Activated naive CD8-positive, alpha-beta T cell treated with anti-CD3 and anti-CD28 coated beads, Interleukin-2, amount 50 U/mL, for 24 hours (primary cell): ENCODE measurements around the gene HPCA.

Source experiments
- ATAC-seq: fragments of 150-1000 bp; cut with Tn5 transposase; one replicate; pipeline ENCODE4 v1.10.0; 2021
- DNase-seq: peaks from one replicate; pipeline ENCODE4 v3.0.0; 2021
- H3K27ac Mint-ChIP-seq: one replicate; pipeline ENCODE4 v1.8.0; 2021; ENCODE audit warnings: mild to moderate bottlenecking, mixed read lengths
- H3K27me3 Mint-ChIP-seq: one replicate; pipeline ENCODE4 v1.8.0; 2021; ENCODE audit warnings: mixed read lengths
- H3K36me3 Mint-ChIP-seq: one replicate; pipeline ENCODE4 v1.8.0; 2021; ENCODE audit warnings: low read depth, mixed read lengths
- H3K4me1 Mint-ChIP-seq: one replicate; pipeline ENCODE4 v1.8.0; 2021; ENCODE audit warnings: mixed read lengths
- H3K4me3 Mint-ChIP-seq: one replicate; pipeline ENCODE4 v1.8.0; 2021; ENCODE audit warnings: mild to moderate bottlenecking, moderate library complexity, mixed read lengths
- H3K9me3 Mint-ChIP-seq: one replicate; pipeline ENCODE4 v1.8.0; 2021; ENCODE audit warnings: mixed read lengths

HPCA gene

DNA sequence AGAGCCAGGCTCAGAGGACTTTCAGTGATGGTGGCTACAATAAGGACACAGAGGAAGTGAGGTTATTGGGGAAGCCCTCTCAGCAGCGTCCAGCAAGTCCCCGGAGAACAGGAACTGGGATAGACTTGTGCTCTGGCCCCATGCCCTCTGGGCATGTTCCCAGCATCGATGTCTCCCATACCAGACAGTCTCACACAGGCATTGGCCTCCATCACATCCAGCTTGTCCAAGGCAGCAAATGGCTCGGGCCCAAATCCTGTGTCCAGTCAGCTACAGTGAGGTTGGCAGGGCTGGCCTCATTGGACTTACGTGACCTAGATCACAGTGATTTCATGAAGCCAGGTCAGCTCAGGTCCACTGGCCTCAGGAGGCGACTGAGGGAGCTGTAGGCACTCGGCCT lies 34.5 kb downstream of the HPCA start:
- Mint-ChIP-seq H3K9me3 (no peaks in the 10 kb centered on the region), H3K27ac (no peak overlapping the region)
- DNase-seq: no peak

GRCh38 chr1:32924881-32925344 lies 38.6 kb downstream of the HPCA start:
- H3K27me3 Mint-ChIP-seq: peaks cover 64% of the 10 kb centered on the region
- H3K27ac Mint-ChIP-seq: no peak overlapping the region
- DNase-seq (peak; percentile 22), ATAC-seq (peak; percentile 54)
- peak overlapping the region; percentile 18 for H3K4me3 Mint-ChIP-seq
- peaks cover 11% of the 10 kb centered on the region for H3K4me1 Mint-ChIP-seq
- no peaks in the 10 kb centered on the region for H3K36me3 Mint-ChIP-seq
- no peaks in the 10 kb centered on the region for H3K9me3 Mint-ChIP-seq

More for the DNA sequence above, 34.5 kb downstream of the HPCA start:
- H3K4me1 Mint-ChIP-seq: peaks cover 17% of the 10 kb centered on the region
- no peak for ATAC-seq
- H3K4me3 Mint-ChIP-seq: no peak overlapping the region
- H3K27me3 Mint-ChIP-seq: peaks cover 68% of the 10 kb centered on the region
- no peaks in the 10 kb centered on the region for H3K36me3 Mint-ChIP-seq

- DNase-seq (peak; percentile 23), ATAC-seq (peak; percentile 49)
- peak overlapping the region; percentile 18 for H3K4me3 Mint-ChIP-seq
- peaks cover 11% of the 10 kb centered on the region for H3K4me1 Mint-ChIP-seq
- H3K36me3 Mint-ChIP-seq: no peaks in the 10 kb centered on the region
- no peak overlapping the region for H3K27ac Mint-ChIP-seq
- H3K27me3 Mint-ChIP-seq: peaks cover 59% of the 10 kb centered on the region
- no peaks in the 10 kb centered on the region for H3K9me3 Mint-ChIP-seq
Observed at GRCh38 chr1:32925403-32926162, 39.3 kb downstream of the HPCA start.

- H3K4me3 Mint-ChIP-seq: no peak overlapping the region
- H3K27me3 Mint-ChIP-seq: peaks cover 55% of the 10 kb centered on the region
- no peak overlapping the region for H3K27ac Mint-ChIP-seq
- peaks cover 11% of the 10 kb centered on the region for H3K4me1 Mint-ChIP-seq
- no peaks in the 10 kb centered on the region for H3K36me3 Mint-ChIP-seq
- DNase-seq (no peak), ATAC-seq (no peak)
- H3K9me3 Mint-ChIP-seq: no peaks in the 10 kb centered on the region
Observed at GRCh38 chr1:32926562-32926961, 40.3 kb downstream of the HPCA start.

- DNase-seq (no peak), ATAC-seq (no peak)
- no peak overlapping the region for H3K27ac Mint-ChIP-seq
- peaks cover 11% of the 10 kb centered on the region for H3K4me1 Mint-ChIP-seq
- H3K36me3 Mint-ChIP-seq: no peaks in the 10 kb centered on the region
- no peak overlapping the region for H3K4me3 Mint-ChIP-seq
- H3K9me3 Mint-ChIP-seq: no peaks in the 10 kb centered on the region
- peaks cover 47% of the 10 kb centered on the region for H3K27me3 Mint-ChIP-seq
Observed at GRCh38 chr1:32927441-32927840, 41.1 kb downstream of the HPCA start.

DNA sequence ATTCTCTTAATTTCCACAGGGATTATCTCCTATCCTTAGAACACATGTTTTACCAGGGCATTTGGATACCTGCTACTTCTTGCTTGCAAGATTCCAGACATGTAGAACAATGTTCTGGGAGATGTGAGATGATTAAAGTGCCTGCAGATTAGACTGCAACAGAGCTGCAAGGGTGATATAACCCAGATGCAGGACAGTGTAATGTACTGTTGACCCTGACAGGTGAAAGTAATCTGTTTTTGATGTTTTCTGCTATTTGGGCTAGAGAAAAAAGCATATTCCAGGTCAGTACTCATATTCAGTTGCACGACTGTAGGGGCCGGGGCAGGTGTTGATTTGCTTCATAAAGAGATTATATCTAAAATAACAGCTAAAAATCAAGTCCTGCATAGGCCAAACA lies 42.0 kb downstream of the HPCA start:
- Mint-ChIP-seq H3K27ac (no peak overlapping the region), H3K27me3 (peaks cover 40% of the 10 kb centered on the region), H3K36me3 (no peaks in the 10 kb centered on the region), H3K4me3 (no peak overlapping the region), H3K4me1 (peaks cover 11% of the 10 kb centered on the region), H3K9me3 (no peaks in the 10 kb centered on the region)
- ATAC-seq: no peak
- DNase-seq: no peak

- Mint-ChIP-seq H3K4me1 (peaks cover 11% of the 10 kb centered on the region), H3K27me3 (peaks cover 35% of the 10 kb centered on the region), H3K4me3 (no peak overlapping the region), H3K36me3 (no peaks in the 10 kb centered on the region), H3K27ac (no peak overlapping the region), H3K9me3 (no peaks in the 10 kb centered on the region)
- DNase-seq (no peak), ATAC-seq (no peak)
Observed at GRCh38 chr1:32928715-32929114, 42.4 kb downstream of the HPCA start.

DNA sequence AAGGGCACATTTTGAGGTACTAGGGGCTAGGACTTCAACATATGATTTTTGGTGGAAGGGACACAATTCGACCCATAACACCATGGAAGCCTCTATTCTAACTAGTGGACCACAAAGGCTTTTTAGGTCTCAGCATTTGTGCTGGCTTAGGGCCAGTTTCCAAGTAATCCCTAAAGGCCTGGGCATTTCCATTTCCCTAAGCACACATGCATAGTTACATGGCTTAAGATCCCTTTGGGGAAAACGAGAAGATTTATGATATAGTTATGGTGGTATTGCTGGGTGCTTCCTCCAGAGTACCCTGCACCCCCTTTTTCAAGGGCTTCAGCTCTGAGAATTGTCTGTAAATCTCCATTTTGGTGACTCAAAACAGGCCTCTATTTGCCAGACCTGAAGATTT lies 43.1 kb downstream of the HPCA start:
- Mint-ChIP-seq H3K27ac (no peak overlapping the region), H3K4me3 (no peak overlapping the region), H3K9me3 (no peaks in the 10 kb centered on the region), H3K36me3 (no peaks in the 10 kb centered on the region), H3K27me3 (peaks cover 29% of the 10 kb centered on the region), H3K4me1 (peaks cover 9% of the 10 kb centered on the region)
- ATAC-seq: no peak
- DNase-seq: no peak

DNA sequence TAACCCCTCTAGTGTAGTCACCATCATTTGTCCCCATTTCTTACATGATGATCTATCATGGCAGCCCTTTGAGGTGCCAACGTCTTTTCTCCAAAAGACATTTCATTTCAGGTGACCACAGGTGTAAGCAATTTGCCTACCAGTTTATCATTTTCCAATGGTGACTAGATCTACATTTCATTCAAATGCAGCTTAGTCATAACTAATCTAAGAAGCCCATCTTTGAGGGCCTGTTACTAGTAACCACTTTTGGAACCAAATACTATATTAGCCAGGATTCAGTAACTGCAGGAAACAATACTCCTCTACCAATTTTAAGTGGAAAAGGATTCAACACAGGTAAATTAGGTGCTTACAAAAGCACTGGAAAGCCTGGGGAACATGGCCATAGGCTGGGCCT lies 45.5 kb downstream of the HPCA start:
- no peaks in the 10 kb centered on the region for H3K9me3 Mint-ChIP-seq
- ATAC-seq (no peak), DNase-seq (no peak)
- H3K36me3 Mint-ChIP-seq: peaks cover 7% of the 10 kb centered on the region
- H3K27me3 Mint-ChIP-seq: peaks cover 7% of the 10 kb centered on the region
- no peak overlapping the region for H3K27ac Mint-ChIP-seq
- H3K4me3 Mint-ChIP-seq: no peak overlapping the region
- H3K4me1 Mint-ChIP-seq: no peaks in the 10 kb centered on the region

DNA sequence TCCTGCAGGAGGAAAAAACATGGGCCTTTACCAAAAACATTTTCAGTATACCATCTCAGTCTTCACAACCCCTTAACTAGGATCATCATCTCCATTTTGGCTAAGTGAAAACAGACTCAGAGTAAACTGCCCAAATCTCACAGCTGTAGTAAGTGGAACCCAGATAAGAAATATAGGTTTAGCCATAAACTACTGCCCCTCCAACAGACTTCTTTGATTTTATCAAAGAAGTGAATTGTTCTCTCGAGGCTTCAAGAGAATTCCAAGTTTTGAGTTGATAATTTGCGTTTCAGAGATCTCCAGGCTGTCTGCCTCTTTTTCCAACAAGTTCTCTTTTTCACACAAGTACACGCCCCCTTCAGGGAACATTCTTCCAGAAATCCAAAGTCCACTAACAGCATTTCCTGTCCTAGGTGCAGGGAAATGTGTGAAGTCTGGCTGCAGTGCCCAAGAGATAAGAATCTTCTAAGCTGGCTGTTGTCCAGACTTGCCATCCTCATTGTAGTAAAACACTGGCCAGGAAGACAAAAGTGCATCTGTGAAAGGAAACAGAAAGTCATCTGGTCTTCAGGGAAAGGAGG lies 47.5 kb downstream of the HPCA start:
- H3K4me3 Mint-ChIP-seq: no peak overlapping the region
- H3K4me1 Mint-ChIP-seq: no peaks in the 10 kb centered on the region
- DNase-seq: no peak
- ATAC-seq: no peak
- H3K27me3 Mint-ChIP-seq: no peaks in the 10 kb centered on the region
- peak overlapping the region; percentile 27 for H3K27ac Mint-ChIP-seq
- H3K36me3 Mint-ChIP-seq: peaks cover 16% of the 10 kb centered on the region
- no peaks in the 10 kb centered on the region for H3K9me3 Mint-ChIP-seq

DNA sequence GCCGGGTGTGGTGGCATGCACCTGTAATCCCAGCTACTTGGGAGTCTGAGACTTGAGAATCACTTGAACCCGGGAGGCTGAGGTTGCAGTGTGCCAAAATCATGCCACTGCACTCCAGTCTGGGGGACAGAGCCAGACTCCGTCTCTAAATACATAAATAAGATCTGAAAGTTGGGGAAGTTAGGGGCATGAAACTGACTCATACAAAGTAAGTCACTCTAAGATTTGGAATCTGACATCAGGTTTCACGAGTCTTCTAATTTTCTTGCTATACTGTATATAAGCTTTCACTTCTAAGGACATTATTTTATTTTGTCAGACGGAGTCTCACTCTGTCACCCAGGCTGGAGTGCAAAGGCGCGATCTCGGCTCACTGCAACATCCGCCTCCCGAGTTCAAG lies 48.2 kb downstream of the HPCA start:
- Mint-ChIP-seq H3K36me3 (peaks cover 16% of the 10 kb centered on the region), H3K4me1 (peaks cover 2% of the 10 kb centered on the region), H3K4me3 (no peak overlapping the region), H3K9me3 (no peaks in the 10 kb centered on the region), H3K27me3 (no peaks in the 10 kb centered on the region), H3K27ac (no peak overlapping the region)
- DNase-seq: no peak
- no peak for ATAC-seq

DNA sequence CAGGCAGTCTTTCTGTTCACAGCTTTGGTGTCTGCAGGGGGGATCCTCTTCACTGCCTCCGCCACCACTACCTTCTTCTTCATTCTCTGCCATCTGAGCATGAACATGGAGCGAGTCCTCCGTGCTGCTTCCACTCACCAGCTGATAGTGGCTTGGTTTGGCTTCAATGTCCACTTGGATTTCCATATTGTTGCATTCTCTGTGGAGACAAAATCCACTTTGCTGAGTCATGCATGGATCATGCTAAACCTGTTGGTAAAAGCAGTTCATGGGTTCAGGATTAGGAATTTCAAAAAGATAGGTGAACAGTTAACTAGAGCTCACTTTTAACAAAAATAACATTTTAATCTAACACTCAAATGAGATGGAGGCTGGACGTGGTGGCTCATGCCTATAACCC lies 50.8 kb downstream of the HPCA start:
- DNase-seq (no peak), ATAC-seq (no peak)
- Mint-ChIP-seq H3K27me3 (no peaks in the 10 kb centered on the region), H3K4me3 (no peak overlapping the region), H3K4me1 (peaks cover 14% of the 10 kb centered on the region), H3K9me3 (no peaks in the 10 kb centered on the region), H3K27ac (peak overlapping the region; percentile 43), H3K36me3 (peaks cover 17% of the 10 kb centered on the region)

GRCh38 chr1:32939655-32940371 lies 53.5 kb downstream of the HPCA start:
- ATAC-seq (peak; percentile 50), DNase-seq (no peak)
- Mint-ChIP-seq H3K4me3 (no peak overlapping the region), H3K9me3 (no peaks in the 10 kb centered on the region), H3K36me3 (peaks cover 33% of the 10 kb centered on the region), H3K27ac (peak overlapping the region; percentile 16), H3K4me1 (peaks cover 16% of the 10 kb centered on the region), H3K27me3 (no peaks in the 10 kb centered on the region)

- no peak overlapping the region for H3K4me3 Mint-ChIP-seq
- no peak overlapping the region for H3K27ac Mint-ChIP-seq
- peaks cover 25% of the 10 kb centered on the region for H3K4me1 Mint-ChIP-seq
- DNase-seq: no peak
- H3K9me3 Mint-ChIP-seq: no peaks in the 10 kb centered on the region
- peaks cover 32% of the 10 kb centered on the region for H3K36me3 Mint-ChIP-seq
- H3K27me3 Mint-ChIP-seq: no peaks in the 10 kb centered on the region
- ATAC-seq: no peak
Observed at GRCh38 chr1:32944180-32944579, 57.9 kb downstream of the HPCA start.
